NCI-H748 (cell line): ENCODE measurements around the gene NPC1L1.
A peak's percentile ranks its signal among the peaks of the same experiment; 100 is the strongest.
"Not testable (repeated sequence)": the region's sequence is repeated elsewhere in the genome, so short reads cannot be mapped to it uniquely, and the experiment has no call there.

ENCODE experiments used
- DNase-seq: peaks from one replicate; lab custom pipeline; 2025; ENCODE audit not compliant: unreplicated experiment; lab: John Stamatoyannopoulos, UW

The NPC1L1 gene

GRCh38 chr7:44565097-44565794 is 24.1 kb upstream of the NPC1L1 start:
- DNase-seq = peak; percentile 53

DNA sequence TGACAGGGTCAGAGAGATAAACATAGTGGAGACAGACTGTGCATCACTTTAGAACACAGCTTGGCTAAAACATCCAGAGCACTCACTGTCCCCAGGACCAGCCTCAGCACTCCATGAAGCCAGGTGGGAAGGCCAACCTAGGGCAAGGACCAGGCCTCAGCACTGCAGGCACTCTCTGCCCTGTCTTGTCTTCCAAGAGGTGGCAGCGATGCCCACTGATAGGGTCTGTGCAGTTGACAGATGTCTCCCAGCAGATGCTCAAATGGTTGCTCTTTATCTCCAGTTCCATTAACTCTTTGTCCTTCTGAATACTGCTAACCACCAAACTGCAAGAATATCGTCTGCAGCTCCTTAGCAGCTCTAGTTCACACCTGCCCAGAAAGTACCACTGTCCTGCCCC is 23.5 kb upstream of the NPC1L1 start:
- DNase-seq = no peak

- DNase-seq = no peak
Measured at GRCh38 chr7:44563171-44563679, 22.1 kb upstream of the NPC1L1 start.

GRCh38 chr7:44562622-44562962 is 21.5 kb upstream of the NPC1L1 start:
- DNase-seq = not testable (repeated sequence)

- DNase-seq = no peak
Measured at GRCh38 chr7:44561962-44562621, 21.0 kb upstream of the NPC1L1 start.

DNA sequence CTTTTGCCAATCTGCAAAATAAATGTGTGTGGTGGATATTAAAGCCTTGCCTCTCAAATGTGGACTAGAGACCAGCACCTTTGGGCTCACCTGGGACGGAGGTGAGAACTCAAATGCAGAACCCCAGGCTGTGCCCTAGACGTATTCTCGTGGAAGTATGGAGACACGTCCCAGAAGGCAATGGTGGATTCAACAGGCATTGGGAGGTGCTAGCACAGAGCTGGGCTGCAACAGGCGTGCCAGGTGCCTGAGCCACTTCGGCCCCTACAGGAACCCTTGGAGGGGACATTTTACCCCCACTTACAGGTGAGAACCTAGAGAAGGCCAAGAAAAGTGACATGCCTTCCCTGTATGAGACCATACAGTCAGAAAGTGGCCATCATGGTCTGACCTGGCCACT is 20.4 kb upstream of the NPC1L1 start:
- no peak for DNase-seq

- DNase-seq = no peak
Measured at GRCh38 chr7:44559485-44559884, 18.4 kb upstream of the NPC1L1 start.

DNA sequence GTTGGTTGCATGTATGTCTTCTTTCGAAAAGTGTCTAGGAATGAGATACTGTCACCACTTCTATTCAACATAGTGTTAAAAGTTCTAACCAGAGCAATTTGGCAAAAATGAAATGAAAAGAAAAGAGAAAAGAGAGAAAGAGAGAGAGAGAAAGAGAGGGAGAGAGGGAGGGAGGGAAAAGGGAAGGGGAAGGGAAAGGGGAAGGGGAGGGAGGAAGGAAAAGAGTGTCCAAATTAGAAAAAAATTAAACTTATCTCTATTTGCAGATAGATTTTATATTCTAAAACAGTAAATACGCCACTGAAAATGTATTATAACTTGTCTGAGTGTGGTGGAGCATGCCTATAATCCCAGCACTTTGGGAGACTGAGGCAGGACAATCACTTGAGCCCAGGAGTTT is 16.4 kb upstream of the NPC1L1 start:
- no peak for DNase-seq

- DNase-seq = no peak
Measured at GRCh38 chr7:44555350-44555749, 14.2 kb upstream of the NPC1L1 start.

GRCh38 chr7:44552473-44553005 is 11.4 kb upstream of the NPC1L1 start:
- not testable (repeated sequence) for DNase-seq

GRCh38 chr7:44549457-44549856 is 8.3 kb upstream of the NPC1L1 start:
- no peak for DNase-seq

GRCh38 chr7:44548893-44549292 is 7.8 kb upstream of the NPC1L1 start:
- no peak for DNase-seq

GRCh38 chr7:44547536-44548231 is 6.6 kb upstream of the NPC1L1 start:
- DNase-seq = no peak

DNA sequence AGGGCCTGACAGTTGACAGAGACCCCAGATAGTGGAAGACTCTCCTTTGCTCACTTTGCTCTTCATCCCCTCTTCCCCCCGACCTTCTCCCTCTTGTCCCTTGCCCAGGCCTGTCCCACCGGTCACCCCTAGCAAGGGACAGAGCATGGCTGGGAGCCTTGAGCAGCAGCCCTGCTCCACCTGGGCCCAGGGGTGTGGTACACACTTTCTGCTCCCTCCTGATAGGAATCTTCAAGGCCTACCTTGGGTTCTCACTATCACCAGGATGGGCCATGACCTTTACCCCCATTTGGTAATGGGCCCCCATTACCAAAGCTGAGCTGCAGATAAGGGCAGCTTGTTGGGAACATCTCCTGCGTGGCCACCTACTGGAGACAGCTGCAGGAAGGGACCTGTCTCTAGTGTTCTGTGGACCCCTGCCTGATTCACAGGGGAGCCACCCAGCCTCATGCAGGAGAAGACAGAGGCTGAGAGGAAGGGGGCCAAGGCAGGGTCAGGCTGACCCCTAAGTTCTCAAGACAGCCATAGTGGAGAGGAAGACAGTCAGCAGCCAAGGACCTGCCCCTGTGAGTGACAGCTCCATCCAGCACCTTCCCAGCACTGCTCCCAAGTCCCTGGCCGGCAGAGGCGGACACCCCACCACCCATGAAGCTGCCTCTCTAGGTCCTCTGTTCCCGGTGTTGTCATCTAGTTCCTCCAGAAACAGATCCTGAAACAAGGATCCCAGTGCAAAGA is 913 bp upstream of the NPC1L1 start:
- no peak for DNase-seq

DNA sequence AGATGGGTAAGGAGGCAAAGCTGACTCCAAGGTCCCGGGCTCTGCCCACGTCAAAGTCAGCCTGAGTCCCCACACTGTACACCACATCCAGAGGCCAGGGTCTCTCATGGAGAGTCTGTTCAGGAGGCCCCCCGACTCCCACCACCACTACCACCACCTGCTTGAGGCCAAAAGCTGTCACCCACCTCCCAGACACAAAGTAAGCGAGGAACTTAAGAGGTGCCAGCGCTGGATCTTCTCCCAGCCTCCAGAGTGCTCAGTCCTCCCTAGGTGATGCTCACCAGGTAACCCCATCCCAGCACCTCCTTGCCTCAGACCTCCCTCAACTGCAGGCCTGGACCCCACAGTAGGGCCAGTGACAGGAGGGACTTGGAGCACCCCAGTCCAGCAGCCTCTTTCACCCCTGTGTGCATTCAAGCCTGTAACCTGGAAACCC is 520 bp downstream of the NPC1L1 start:
- DNase-seq = no peak

DNA sequence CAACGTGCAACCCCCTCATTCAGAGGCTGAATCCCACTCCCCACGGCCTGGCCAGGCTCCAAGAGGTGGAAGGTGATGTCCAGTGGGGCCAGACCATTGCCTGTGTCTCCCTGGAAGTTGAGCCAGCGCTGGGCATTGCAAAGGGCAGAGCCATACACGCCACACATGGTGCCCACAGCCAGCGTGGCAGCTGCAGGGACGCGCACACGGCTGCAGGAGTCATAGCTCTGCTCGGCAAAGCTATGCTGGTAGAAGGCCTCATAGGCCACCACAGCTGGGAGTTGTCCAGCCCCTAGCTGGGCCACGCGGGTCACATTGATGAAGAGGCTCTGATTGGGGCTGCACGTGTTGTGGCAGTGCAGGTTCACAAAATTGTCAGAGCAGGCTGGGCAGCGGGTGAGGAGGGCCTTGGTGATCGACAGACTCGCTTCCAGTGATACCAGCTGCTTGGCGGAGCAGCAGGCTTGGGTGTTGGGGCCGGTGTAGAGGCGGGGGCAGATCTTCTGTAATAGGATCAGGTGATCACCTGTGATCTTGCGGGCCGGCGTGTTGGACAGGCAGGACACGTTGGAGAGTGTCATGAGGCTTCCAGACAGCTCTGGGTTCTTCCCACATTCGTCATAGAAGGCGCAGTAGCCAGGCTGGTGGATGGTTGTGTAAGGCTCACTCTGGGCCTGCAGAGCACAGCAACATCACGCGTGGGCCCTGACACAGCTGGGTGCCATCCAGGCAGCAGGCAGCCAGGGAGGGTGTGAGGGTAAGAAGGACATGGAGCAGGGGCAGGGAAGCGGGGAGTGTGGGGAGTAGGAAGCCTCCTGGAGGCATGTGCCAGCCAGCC is 1.2 kb downstream of the NPC1L1 start:
- DNase-seq = no peak

GRCh38 chr7:44538798-44539668 is 2.1 kb downstream of the NPC1L1 start:
- DNase-seq = no peak

DNA sequence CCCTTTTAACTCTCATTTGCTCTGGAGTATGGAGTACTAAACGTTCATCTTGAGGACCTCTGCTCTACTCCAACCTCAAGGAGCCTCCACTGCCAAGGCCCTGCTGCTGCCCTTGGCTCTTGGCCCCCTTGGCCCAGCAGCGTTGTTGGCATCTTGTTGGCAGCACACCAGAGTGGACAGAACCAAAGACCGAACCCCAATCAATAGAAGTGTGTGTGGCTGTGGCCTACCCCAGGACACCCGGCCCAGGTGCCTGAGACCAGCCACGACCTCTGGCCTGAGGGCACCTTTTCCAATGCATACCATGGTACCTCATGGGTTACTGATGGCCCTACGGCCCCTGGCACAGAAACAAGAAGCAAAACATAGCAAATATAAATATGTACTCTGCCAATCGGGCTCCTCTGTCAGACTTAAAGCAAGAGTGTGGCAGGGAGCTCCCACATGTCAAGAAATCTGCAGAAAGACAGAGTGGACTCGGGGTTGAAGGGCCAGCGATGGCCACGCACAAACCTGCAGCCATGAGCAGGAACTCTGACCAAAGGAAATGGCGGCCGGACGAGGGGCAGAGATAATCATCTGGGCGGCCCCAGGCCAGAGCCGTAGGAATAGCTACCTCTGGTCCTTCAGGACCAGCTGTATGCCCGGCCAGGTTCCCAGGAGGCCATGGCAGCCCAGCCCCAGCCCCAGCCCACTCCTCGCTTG is 2.9 kb downstream of the NPC1L1 start:
- no peak for DNase-seq

DNA sequence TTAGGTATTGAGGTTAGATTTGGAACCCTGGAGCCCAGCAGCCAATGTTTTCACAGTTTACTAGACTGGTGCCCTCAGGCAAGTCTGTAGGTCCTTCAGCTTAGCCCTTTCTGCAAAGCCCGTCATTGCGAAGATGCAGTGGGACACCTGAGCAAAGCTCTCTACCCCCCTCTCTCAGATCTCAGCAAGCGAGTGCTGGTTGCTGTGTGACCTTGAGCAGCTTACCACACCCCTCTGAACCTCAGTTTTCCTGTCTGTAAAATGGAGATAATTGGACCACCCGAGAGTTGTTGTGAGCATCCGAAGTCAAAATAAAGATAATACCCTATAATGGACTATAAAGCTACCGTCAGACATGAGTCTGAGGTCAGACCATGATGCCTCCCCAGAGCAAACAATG is 3.7 kb downstream of the NPC1L1 start:
- no peak for DNase-seq
